ENCODE results near the gene FLT3LG. TPM values are rescaled to one million over a fixed set of nuclear protein-coding genes. Genes with fewer than 3 reads are reported as not detected.

The FLT3LG gene
- total and polyA plus RNA-seq, 2 donors from 2014 or later = 7.4 to 12.5 TPM

DNA sequence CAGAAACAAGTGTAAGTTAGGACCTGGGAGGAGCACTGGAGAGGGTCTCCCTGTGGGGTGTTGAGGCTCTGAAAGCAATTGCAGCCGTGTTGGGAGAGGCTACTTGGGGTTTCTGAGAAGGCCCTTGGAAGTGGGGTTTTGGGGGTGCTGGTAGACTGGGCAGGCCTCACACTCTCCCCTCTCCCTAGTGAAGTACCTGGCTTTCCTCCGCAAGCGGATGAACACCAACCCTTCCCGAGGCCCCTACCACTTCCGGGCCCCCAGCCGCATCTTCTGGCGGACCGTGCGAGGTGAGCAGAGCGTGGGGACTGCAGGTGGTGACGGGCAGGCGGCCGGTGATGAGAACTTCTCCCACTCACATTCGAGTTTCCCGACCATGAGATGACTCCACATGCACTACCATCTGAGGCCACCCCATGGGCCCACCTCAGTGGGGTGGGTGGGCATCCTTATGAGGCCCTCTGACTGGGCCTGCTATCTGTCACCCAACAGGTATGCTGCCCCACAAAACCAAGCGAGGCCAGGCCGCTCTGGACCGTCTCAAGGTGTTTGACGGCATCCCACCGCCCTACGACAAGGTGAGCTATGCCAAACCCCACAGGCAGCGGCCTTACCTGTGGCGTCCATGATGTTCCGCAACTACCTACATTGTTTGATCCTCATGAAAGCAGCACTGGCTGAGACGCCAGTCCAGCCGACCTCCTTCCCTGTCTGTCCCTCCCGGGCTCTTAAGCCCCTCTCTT lies 16.4 kb downstream of the FLT3LG start:
- peaks cover 12 to 34% (median 33%) of the 10 kb centered on the region in 3 donors for H3K36me3 ChIP-seq (ENCODE audit: control insufficient read depth in 2 of 3, insufficient read depth in 3 of 3, low read length in 3 of 3)
- H3K4me3 ChIP-seq (ENCODE audit: low read length in 3 of 3) = peak overlapping the region in 1 of 3 donors; percentile 99
- no peaks in the 10 kb centered on the region for H3K9me3 ChIP-seq (ENCODE audit: control insufficient read depth in 2 of 3, insufficient read depth in 1 of 3, low read length in 3 of 3)
- FAIRE-seq (no peak), DNase-seq (no peak)
- H3K27me3 ChIP-seq (ENCODE audit: control insufficient read depth, insufficient read depth, low read length) = no peaks in the 10 kb centered on the region
- H3K27ac ChIP-seq (ENCODE audit: low read depth in 2 of 2, low read length in 2 of 2) = no peak overlapping the region
- peaks cover 0 to 21% (median 10%) of the 10 kb centered on the region in 3 donors for H3K4me1 ChIP-seq (ENCODE audit: control insufficient read depth in 2 of 3, insufficient read depth in 2 of 3, low read depth in 1 of 3, low read length in 3 of 3)
- intact Hi-C loops (cut with DNase I) = no loop called here
- TF ChIP-seq, protein P1, sequence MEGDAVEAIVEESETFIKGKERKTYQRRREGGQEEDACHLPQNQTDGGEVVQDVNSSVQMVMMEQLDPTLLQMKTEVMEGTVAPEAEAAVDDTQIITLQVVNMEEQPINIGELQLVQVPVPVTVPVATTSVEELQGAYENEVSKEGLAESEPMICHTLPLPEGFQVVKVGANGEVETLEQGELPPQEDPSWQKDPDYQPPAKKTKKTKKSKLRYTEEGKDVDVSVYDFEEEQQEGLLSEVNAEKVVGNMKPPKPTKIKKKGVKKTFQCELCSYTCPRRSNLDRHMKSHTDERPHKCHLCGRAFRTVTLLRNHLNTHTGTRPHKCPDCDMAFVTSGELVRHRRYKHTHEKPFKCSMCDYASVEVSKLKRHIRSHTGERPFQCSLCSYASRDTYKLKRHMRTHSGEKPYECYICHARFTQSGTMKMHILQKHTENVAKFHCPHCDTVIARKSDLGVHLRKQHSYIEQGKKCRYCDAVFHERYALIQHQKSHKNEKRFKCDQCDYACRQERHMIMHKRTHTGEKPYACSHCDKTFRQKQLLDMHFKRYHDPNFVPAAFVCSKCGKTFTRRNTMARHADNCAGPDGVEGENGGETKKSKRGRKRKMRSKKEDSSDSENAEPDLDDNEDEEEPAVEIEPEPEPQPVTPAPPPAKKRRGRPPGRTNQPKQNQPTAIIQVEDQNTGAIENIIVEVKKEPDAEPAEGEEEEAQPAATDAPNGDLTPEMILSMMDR (IDR thresholded peaks at IDR 0.05; ENCODE audit: borderline replicate concordance, extremely low read depth, insufficient read depth) = no peak
- H3K9ac ChIP-seq (ENCODE audit: low read length in 3 of 3) = no peak overlapping the region

DNA sequence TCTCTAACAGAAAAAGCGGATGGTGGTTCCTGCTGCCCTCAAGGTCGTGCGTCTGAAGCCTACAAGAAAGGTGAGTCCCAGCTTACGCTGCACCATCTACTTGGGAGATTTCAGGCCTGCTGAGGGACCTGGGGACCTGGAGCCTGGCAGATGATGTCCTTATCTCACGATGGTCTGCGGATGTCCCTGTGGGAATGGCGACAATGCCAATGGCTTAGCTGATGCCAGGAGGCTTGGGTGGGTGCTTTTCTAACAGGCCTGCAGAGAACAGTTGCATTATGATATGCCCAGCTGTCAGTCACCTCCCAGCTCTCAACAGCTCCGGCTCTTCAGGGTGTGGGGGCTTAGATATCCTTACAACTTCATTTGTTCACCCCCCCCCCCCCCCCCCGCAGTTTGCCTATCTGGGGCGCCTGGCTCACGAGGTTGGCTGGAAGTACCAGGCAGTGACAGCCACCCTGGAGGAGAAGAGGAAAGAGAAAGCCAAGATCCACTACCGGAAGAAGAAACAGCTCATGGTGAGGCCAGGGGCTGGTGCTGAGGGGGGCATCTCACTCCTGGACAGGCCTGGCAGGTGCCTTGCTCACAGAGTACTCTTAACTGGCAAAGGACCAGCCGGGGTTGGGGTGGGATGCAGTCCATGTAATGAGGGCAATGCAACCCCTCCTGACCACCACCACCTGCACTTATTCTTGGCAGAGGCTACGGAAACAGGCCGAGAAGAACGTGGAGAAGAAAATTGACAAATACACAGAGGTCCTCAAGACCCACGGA lies 17.2 kb downstream of the FLT3LG start:
- intact Hi-C loops (cut with DNase I) = no loop called here
- peaks cover 0 to 21% (median 10%) of the 10 kb centered on the region in 3 donors for H3K4me1 ChIP-seq (ENCODE audit: control insufficient read depth in 2 of 3, insufficient read depth in 2 of 3, low read depth in 1 of 3, low read length in 3 of 3)
- no peaks in the 10 kb centered on the region for H3K27me3 ChIP-seq (ENCODE audit: control insufficient read depth, insufficient read depth, low read length)
- TF ChIP-seq, protein P1 (IDR thresholded peaks at IDR 0.05; ENCODE audit: borderline replicate concordance, extremely low read depth, insufficient read depth) = no peak
- H3K9ac ChIP-seq (ENCODE audit: low read length in 3 of 3) = no peak overlapping the region
- DNase-seq = no peak
- peaks cover 12 to 34% (median 33%) of the 10 kb centered on the region in 3 donors for H3K36me3 ChIP-seq (ENCODE audit: control insufficient read depth in 2 of 3, insufficient read depth in 3 of 3, low read length in 3 of 3)
- no peak overlapping the region for H3K4me3 ChIP-seq (ENCODE audit: low read length in 3 of 3)
- FAIRE-seq = no peak
- no peaks in the 10 kb centered on the region for H3K9me3 ChIP-seq (ENCODE audit: control insufficient read depth in 2 of 3, insufficient read depth in 1 of 3, low read length in 3 of 3)
- no peak overlapping the region for H3K27ac ChIP-seq (ENCODE audit: low read depth in 2 of 2, low read length in 2 of 2)

DNA sequence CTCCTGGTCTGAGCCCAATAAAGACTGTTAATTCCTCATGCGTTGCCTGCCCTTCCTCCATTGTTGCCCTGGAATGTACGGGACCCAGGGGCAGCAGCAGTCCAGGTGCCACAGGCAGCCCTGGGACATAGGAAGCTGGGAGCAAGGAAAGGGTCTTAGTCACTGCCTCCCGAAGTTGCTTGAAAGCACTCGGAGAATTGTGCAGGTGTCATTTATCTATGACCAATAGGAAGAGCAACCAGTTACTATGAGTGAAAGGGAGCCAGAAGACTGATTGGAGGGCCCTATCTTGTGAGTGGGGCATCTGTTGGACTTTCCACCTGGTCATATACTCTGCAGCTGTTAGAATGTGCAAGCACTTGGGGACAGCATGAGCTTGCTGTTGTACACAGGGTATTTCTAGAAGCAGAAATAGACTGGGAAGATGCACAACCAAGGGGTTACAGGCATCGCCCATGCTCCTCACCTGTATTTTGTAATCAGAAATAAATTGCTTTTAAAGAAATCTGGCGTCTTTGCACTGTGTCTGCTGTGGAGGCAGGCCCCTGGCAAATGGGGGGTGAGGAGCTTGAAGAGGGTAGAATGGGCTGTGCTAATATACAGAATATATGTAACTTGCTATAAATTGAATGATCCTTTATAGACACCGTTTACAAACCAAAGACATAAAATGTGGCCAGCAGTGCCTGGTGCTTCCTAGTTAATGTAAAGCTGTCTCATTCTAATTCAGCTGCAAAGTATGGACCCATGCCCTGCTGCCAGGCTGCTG lies 18.0 kb downstream of the FLT3LG start:
- no peak for DNase-seq
- TF ChIP-seq, protein P1 (IDR thresholded peaks at IDR 0.05; ENCODE audit: borderline replicate concordance, extremely low read depth, insufficient read depth) = no peak
- FAIRE-seq = no peak
- peaks cover 12 to 34% (median 33%) of the 10 kb centered on the region in 3 donors for H3K36me3 ChIP-seq (ENCODE audit: control insufficient read depth in 2 of 3, insufficient read depth in 3 of 3, low read length in 3 of 3)
- no peaks in the 10 kb centered on the region for H3K9me3 ChIP-seq (ENCODE audit: control insufficient read depth in 2 of 3, insufficient read depth in 1 of 3, low read length in 3 of 3)
- H3K4me1 ChIP-seq (ENCODE audit: control insufficient read depth in 2 of 3, insufficient read depth in 2 of 3, low read depth in 1 of 3, low read length in 3 of 3) = peaks cover 0 to 21% (median 10%) of the 10 kb centered on the region in 3 donors
- no peak overlapping the region for H3K4me3 ChIP-seq (ENCODE audit: low read length in 3 of 3)
- H3K27ac ChIP-seq (ENCODE audit: low read depth in 2 of 2, low read length in 2 of 2) = no peak overlapping the region
- intact Hi-C loops (cut with DNase I) = no loop called here
- H3K27me3 ChIP-seq (ENCODE audit: control insufficient read depth, insufficient read depth, low read length) = no peaks in the 10 kb centered on the region
- no peak overlapping the region for H3K9ac ChIP-seq (ENCODE audit: low read length in 3 of 3)

All from kidney (tissue), 14 donors.